K562 (cell line): ENCODE measurements around the gene KCNT1. TPM values are rescaled to one million over a fixed set of nuclear protein-coding genes. Genes with fewer than 3 reads are reported as not detected.

Source experiments
- ATAC-seq: fragments of 200-7000 bp; cut with Tn5 transposase; 3 replicates; pipeline ENCODE4 v1.9.1; 2020; ENCODE audit warnings: moderate library complexity
- BruUV-seq: library from RNA; stranded (reverse); fragments of 400-500 nt; replicated peaks from 2 replicates; lab custom pipeline; 2021; lab: Mats Ljungman, UMichigan
- CTCF ChIA-PET: fragments of 300-600 bp; formaldehyde crosslinking; extraction: SDS; loops from one replicate; lab custom pipeline; 2021; ENCODE audit warnings: low intra/inter-chr PET ratio; lab: Yijun Ruan, JAX
- POLR2A ChIA-PET: fragments of 300-600, 350-650 bp; sonication (Branson Sonifier 250); formaldehyde crosslinking; extraction: SDS; loops from one replicate; lab custom pipeline; 2021; ENCODE audit warnings: antibody characterized with exemption, inconsistent platforms; lab: Yijun Ruan, JAX
- DNase-seq, 4 experiments: peaks; one replicate each; pipeline versions ENCODE4 v3.0.0 to v3.0.0-alpha.2; 2011 to 2018; ENCODE audit warnings: low spot score in 3 of 4, mixed read lengths in 3 of 4; ENCODE audit errors: extremely low read depth in 1 of 4
- FAIRE-seq: peaks from 2 replicates; lab custom pipeline; 2011; peaks lifted over from hg19 to GRCh38; lab: Jason Lieb, UNC
- H2AFZ ChIP-seq: 2 replicates; pipeline ENCODE4 v1.6.0; 2011; ENCODE audit warnings: low read depth, low read length, control low read depth, inconsistent platforms
- H3K27ac ChIP-seq: fragments of 200-600 bp; 3 replicates; pipeline ENCODE4 v1.8.0; 2011; ENCODE audit warnings: low read depth, mild to moderate bottlenecking, control low read depth, inconsistent platforms, low read length, moderate library complexity, mixed read lengths; ENCODE audit errors: extremely low read depth
- H3K27me3 ChIP-seq, 2 experiments: fragments of 300-600 bp in 1 of 2; 2 replicates in 1 of 2; 3 replicates in 1 of 2; pipeline versions ENCODE4 v1.6.0 to v1.8.0; 2011; ENCODE audit warnings: inconsistent platforms in 2 of 2, low read length in 2 of 2, mild to moderate bottlenecking in 1 of 2, mixed read lengths in 1 of 2, moderate library complexity in 1 of 2; ENCODE audit not compliant: control insufficient read depth in 2 of 2, insufficient read depth in 2 of 2
- H3K36me3 ChIP-seq: fragments of 300-600 bp; 3 replicates; pipeline ENCODE4 v1.8.0; 2011; ENCODE audit warnings: mild to moderate bottlenecking, low read length, inconsistent platforms; ENCODE audit not compliant: control insufficient read depth, insufficient read depth
- H3K4me1 ChIP-seq, 2 experiments: fragments of 200-600 bp in 1 of 2; replicated peaks in 1 of 2; 2 replicates in 1 of 2; 3 replicates in 1 of 2; pipeline versions ENCODE4 v1.5.1 to v1.8.0; 2011; ENCODE audit warnings: inconsistent platforms in 2 of 2, low read length in 2 of 2, mild to moderate bottlenecking in 1 of 2, mixed read lengths in 1 of 2, moderate library complexity in 1 of 2; ENCODE audit not compliant: control insufficient read depth in 2 of 2, insufficient read depth in 2 of 2
- H3K4me2 ChIP-seq: 2 replicates; pipeline ENCODE4 v1.6.1; 2011; ENCODE audit warnings: low read length, control low read depth, inconsistent platforms, mixed read lengths; ENCODE audit not compliant: insufficient read depth
- H3K4me3 ChIP-seq: fragments of 200-600 bp; sonication (generic), shearing (Covaris generic); 2 replicates; pipeline ENCODE4 v1.5.1; 2016; ENCODE audit warnings: control low read depth, inconsistent platforms
- H3K79me2 ChIP-seq: fragments of 200-600 bp; 3 replicates; pipeline ENCODE4 v1.8.0; 2011; ENCODE audit warnings: low read length, inconsistent platforms; ENCODE audit not compliant: control insufficient read depth, insufficient read depth
- H3K9ac ChIP-seq, 2 experiments: 2 replicates each; pipeline versions ENCODE4 v1.6.0 to v1.6.1; 2011; ENCODE audit warnings: low read depth in 2 of 2, low read length in 2 of 2, control low read depth in 1 of 2, inconsistent platforms in 1 of 2, mild to moderate bottlenecking in 1 of 2, mixed read lengths in 1 of 2; ENCODE audit not compliant: insufficient read depth in 1 of 2
- H3K9me1 ChIP-seq: one replicate; pipeline ENCODE4 v1.6.0; 2011; ENCODE audit warnings: inconsistent platforms, mild to moderate bottlenecking, low read length, moderate library complexity; ENCODE audit not compliant: control insufficient read depth, insufficient read depth
- H3K9me3 ChIP-seq: replicated peaks from 2 replicates; pipeline ENCODE4 v1.5.1; 2011; ENCODE audit warnings: low read depth, low read length, inconsistent platforms; ENCODE audit not compliant: control insufficient read depth, insufficient read depth
- H4K20me1 ChIP-seq: replicated peaks from 2 replicates; pipeline ENCODE4 v1.6.1; 2011; ENCODE audit warnings: low read length, inconsistent platforms, mixed read lengths; ENCODE audit not compliant: control insufficient read depth, insufficient read depth
- BCOR ChIP-seq: fragments of 450-650 bp; IDR thresholded peaks from 2 replicates; pipeline ENCODE4 v1.6.1; 2016
- CBFA2T2 ChIP-seq: fragments of 450-650 bp; conservative IDR thresholded peaks from 2 replicates; pipeline ENCODE4 v1.6.1; 2017; ENCODE audit warnings: mild to moderate bottlenecking
- ESRRA ChIP-seq: fragments of 450-650 bp; IDR thresholded peaks from 2 replicates; pipeline ENCODE4 v1.6.1; 2014; ENCODE audit warnings: low read depth, mild to moderate bottlenecking, moderate library complexity, borderline replicate concordance
- LARP7 ChIP-seq: fragments of 450-650 bp; IDR thresholded peaks from 2 replicates; pipeline ENCODE4 v1.6.1; 2016
- MAFK ChIP-seq: IDR thresholded peaks from 2 replicates; pipeline ENCODE4 v1.6.1; 2011; ENCODE audit warnings: low read length, improper control_type of control experiment
- SMARCC2 ChIP-seq: fragments of 450-650 bp; IDR thresholded peaks from 2 replicates; pipeline ENCODE4 v1.6.1; 2017; ENCODE audit warnings: antibody characterized with exemption, moderate library complexity, mild to moderate bottlenecking, low read depth
- TAF15 ChIP-seq: fragments of 200-400 bp; formaldehyde crosslinking; IDR thresholded peaks from 2 replicates; pipeline ENCODE4 v1.6.1; 2017; ENCODE audit warnings: mild to moderate bottlenecking, low read depth, low read length, moderate library complexity
- ZNF217 ChIP-seq: sonication (generic); formaldehyde crosslinking; IDR thresholded peaks from 2 replicates; pipeline ENCODE4 v1.8.0; 2022; ENCODE audit warnings: mild to moderate bottlenecking, missing genetic modification reagents
- ZNF23 ChIP-seq: fragments of 250-450 bp; sonication (Bioruptor Pico); IDR thresholded peaks from 2 replicates; pipeline ENCODE4 v1.4.0; 2020; ENCODE audit warnings: mild to moderate bottlenecking
- ZNF717 ChIP-seq: fragments of 250-450 bp; sonication (Bioruptor Pico); IDR thresholded peaks from 2 replicates; pipeline ENCODE4 v1.5.0; 2021
- WGBS: fragments of 100-300 bp; shearing (Covaris generic); methylation state at CpG from one replicate; pipeline ENCODE4 v1.1.6; 2016; ENCODE audit warnings: low coverage, mixed read lengths; ENCODE audit not compliant: insufficient coverage; ENCODE audit errors: missing lambda C conversion rate; 5-methylcytosine and 5-hydroxymethylcytosine counted together
- in situ Hi-C: fragments of 300-500 bp; cut with MboI; formaldehyde crosslinking; loops from 4 replicates; pipeline ENCODE4 v1.15.0; 2018; ENCODE audit warnings: inconsistent platforms, mixed read lengths
- intact Hi-C: fragments of 100-400 bp; cut with micrococcal nuclease; formaldehyde crosslinking; loops from 2 replicates; pipeline ENCODE4 v1.14.2; 2022
- polyA plus RNA-seq, 8 experiments: library from polyadenylated mRNA; depleted of rRNA in 4 of 8; stranded (reverse) in 5 of 8; unstranded in 3 of 8; fragments of >200 nt; fragmentation: Nextera tagmentation in 2 of 8; fragmentation: Illumina TruSeq in 1 of 8; extraction: Ambion mirVana in 2 of 8; extraction: Trizol in 1 of 8; gene quantifications; 2 replicates each; pipeline versions ENCODE4 v1.2.1 to v1.2.3, GENCODE V29; 2011 to 2014; ENCODE audit warnings: inconsistent platforms in 1 of 8, missing spikeins in 1 of 8
- total RNA-seq, 7 experiments: library from RNA; depleted of rRNA in 6 of 7; stranded (reverse); fragments of >200 nt in 6 of 7; fragmentation: Illumina TruSeq in 2 of 7; extraction: Trizol in 2 of 7; gene quantifications; 2 replicates each; pipeline versions ENCODE4 v1.2.1 to v1.2.3, GENCODE V29; 2011 to 2021; ENCODE audit warnings: low replicate concordance in 1 of 7
- TF ChIP-seq, protein P1 (sequence below): sonication (generic); formaldehyde crosslinking; IDR thresholded peaks from 2 replicates; pipeline ENCODE4 v1.8.1; 2023; ENCODE audit warnings: mild to moderate bottlenecking, missing genetic modification reagents
- TF ChIP-seq, protein P2 (sequence below): IDR thresholded peaks from 3 replicates; pipeline ENCODE4 v1.6.1; 2011; ENCODE audit warnings: borderline replicate concordance, mild to moderate bottlenecking; ENCODE audit not compliant: insufficient read length, insufficient read depth
- TF ChIP-seq, protein P3 (sequence below): fragments of 450-650 bp; IDR thresholded peaks from one replicate; pipeline ENCODE4 v1.6.1; 2018; ENCODE audit warnings: mild to moderate bottlenecking, moderate library complexity; ENCODE audit not compliant: partially characterized antibody

Gene KCNT1
- total and polyA plus RNA-seq, 9 of the 15 experiments (the other 6 are each of a cell fraction or from before 2014, with no cell fraction given) = 0.05 TPM; not detected in 8

GRCh38 chr9:135680056-135680455 is 21.9 kb upstream of the KCNT1 start:
- WGBS = 2% methylated on average over 16 of the region's 16 CpGs

More at GRCh38 chr9:135680056-135680455, 21.9 kb upstream of the KCNT1 start:
- Histone ChIP-seq H2AFZ (no peak overlapping the region), H3K4me3 (no peak overlapping the region), H3K9me3 (no peaks in the 10 kb centered on the region), H3K36me3 (no peaks in the 10 kb centered on the region), H3K4me1 (peaks cover 0 to 7% of the 10 kb centered on the region in 2 experiments; a peak in 3 of 5 replicates), H3K4me2 (no peak overlapping the region), H3K27me3 (peaks cover 23 to 61% of the 10 kb centered on the region in 2 experiments), H3K27ac (no peak overlapping the region), H3K79me2 (no peaks in the 10 kb centered on the region), H3K9me1 (peaks cover 3% of the 10 kb centered on the region), H3K9ac (no peak overlapping the region), H4K20me1 (peaks cover 4% of the 10 kb centered on the region; the same call in 1 of the 2 replicates)
- BruUV-seq = no TSS peak
- FAIRE-seq = no peak
- intact Hi-C loops = loop anchor here (10.0 kb wide), 1 partner anchor 75 kb away; no protein-coding TSS in a partner anchor
- ChIA-PET CTCF (no interaction called here), POLR2A (no interaction called here)
- in situ Hi-C loops = no loop called here
- ATAC-seq = no peak
- no peak for DNase-seq
- TF ChIP-seq BCOR = no peak
- TF ChIP-seq ZNF217 (CRISPR knock-in tag) = no peak
- TF ChIP-seq MAFK = no peak
- TF ChIP-seq ESRRA = no peak
- TF ChIP-seq SMARCC2 = no peak
- TF ChIP-seq, protein P1, sequence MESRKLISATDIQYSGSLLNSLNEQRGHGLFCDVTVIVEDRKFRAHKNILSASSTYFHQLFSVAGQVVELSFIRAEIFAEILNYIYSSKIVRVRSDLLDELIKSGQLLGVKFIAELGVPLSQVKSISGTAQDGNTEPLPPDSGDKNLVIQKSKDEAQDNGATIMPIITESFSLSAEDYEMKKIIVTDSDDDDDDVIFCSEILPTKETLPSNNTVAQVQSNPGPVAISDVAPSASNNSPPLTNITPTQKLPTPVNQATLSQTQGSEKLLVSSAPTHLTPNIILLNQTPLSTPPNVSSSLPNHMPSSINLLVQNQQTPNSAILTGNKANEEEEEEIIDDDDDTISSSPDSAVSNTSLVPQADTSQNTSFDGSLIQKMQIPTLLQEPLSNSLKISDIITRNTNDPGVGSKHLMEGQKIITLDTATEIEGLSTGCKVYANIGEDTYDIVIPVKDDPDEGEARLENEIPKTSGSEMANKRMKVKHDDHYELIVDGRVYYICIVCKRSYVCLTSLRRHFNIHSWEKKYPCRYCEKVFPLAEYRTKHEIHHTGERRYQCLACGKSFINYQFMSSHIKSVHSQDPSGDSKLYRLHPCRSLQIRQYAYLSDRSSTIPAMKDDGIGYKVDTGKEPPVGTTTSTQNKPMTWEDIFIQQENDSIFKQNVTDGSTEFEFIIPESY (CRISPR knock-in tag) = no peak
- no peak for TF ChIP-seq ZNF23 (CRISPR knock-in tag)
- TF ChIP-seq CBFA2T2 = no peak
- no peak for TF ChIP-seq TAF15
- TF ChIP-seq, protein P2, sequence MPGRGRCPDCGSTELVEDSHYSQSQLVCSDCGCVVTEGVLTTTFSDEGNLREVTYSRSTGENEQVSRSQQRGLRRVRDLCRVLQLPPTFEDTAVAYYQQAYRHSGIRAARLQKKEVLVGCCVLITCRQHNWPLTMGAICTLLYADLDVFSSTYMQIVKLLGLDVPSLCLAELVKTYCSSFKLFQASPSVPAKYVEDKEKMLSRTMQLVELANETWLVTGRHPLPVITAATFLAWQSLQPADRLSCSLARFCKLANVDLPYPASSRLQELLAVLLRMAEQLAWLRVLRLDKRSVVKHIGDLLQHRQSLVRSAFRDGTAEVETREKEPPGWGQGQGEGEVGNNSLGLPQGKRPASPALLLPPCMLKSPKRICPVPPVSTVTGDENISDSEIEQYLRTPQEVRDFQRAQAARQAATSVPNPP = no peak
- TF ChIP-seq, protein P3, sequence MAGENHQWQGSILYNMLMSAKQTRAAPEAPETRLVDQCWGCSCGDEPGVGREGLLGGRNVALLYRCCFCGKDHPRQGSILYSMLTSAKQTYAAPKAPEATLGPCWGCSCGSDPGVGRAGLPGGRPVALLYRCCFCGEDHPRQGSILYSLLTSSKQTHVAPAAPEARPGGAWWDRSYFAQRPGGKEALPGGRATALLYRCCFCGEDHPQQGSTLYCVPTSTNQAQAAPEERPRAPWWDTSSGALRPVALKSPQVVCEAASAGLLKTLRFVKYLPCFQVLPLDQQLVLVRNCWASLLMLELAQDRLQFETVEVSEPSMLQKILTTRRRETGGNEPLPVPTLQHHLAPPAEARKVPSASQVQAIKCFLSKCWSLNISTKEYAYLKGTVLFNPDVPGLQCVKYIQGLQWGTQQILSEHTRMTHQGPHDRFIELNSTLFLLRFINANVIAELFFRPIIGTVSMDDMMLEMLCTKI = no peak
- TF ChIP-seq LARP7 = no peak
- TF ChIP-seq ZNF717 (CRISPR knock-in tag) = no peak
